HUDEP-2 (cell line): ENCODE data around the gene PLCB1.
A peak's percentile ranks its signal among the peaks of the same experiment; 100 is the strongest.
"Not testable (repeated sequence)": the region's sequence is repeated elsewhere in the genome, so short reads cannot be mapped to it uniquely, and the experiment has no call there.

Experiments
- DNase-seq, 76 experiments: peaks; one replicate each; lab custom pipeline; 2025; ENCODE audit not compliant: unreplicated experiment in 76 of 76; lab: John Stamatoyannopoulos, UW

The PLCB1 gene

GRCh38 chr20:8131598-8132483, at the start of gene PLCB1:
TSS of gene PLCB1 (plus strand) at chr20:8132266. CDS start at chr20:8132652, 386 bp downstream.
- peak in 35 of 76 experiments; percentile 1 to 54 (median 18) for DNase-seq

DNA sequence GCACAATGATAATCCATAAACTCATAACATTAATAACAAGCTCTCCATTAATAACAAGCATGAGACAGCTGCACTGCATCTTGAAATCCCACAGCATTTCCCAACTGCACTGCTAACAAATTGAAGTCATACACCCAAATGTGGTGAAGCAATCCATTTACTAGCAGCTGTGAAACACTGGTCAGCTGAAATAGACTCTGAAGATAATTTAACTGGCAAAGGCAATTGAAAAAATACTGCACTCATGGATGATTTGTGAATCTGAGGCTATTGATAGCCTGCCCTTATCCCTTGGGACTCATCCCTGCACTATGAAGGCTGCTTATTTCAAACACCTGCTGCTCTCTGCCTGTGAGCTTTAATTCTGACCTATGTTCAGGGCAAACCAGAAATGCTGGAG, 49.1 kb upstream of the PLCB1 start:
- DNase-seq, result no peak

DNA sequence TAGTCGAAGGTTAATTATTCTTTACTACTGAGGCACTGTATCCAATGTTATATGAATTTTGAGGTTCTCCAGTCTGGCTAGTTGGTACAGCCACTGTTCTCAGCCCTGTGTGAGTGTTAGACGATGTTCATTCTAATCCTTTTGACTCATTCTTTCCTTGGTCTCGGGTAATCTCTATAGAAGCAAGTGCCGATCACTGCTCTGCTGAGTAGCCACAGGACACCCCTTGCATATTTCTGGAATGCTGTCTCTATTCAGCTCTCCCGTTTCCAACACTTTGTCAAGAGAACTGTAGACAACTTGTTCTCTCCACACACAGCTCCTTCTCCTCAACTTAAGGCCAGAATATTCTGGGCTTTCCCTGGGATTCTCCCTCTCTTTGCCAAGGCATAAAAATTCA, 42.4 kb upstream of the PLCB1 start:
- DNase-seq, result no peak

GRCh38 chr20:8094415-8094818, 37.6 kb upstream of the PLCB1 start:
- no peak for DNase-seq

- no peak for DNase-seq
These were observed 37.2 kb upstream of the PLCB1 start for GRCh38 chr20:8094850-8095249.

DNA sequence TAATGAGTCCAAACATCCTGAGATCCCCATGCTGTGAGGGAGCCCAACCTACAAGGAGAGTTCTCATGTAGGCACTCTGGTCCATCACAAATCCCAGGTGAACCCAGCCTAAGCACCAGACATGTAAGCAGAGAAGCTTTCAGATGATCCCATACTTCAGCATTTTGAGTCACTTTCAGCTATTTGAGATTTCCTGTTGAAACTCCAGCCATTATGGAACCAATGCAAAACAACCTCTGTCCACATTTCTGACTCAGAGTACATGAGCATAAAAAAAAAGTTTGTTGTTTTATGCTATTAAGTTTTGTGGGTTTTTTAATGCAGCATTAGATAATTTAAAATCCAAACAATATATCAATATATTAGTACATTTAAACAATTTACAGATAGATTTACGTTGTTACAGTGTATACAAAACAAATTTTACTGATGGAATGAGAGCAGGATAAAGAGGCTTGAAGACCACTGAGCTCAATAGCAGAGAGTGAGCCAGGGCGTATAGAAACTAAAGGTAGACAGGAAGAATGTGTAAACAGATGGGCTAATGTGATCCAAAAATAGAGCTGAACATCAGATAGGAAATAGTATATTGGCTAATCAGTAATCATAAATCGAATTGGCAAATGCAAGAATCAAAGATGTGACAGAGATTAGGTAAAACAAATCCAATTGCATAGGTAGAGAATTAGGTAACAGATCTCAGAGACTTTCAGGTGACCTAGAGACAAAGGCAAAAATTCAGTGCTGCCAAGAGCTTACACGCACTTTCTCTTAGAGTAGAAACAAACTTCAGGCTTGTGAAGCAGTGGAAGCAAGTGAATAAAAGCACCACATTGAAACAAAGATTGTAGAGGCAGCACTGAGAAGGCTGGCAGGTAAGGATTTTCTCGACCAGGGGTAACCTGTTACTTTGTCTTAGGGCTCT, 36.2 kb upstream of the PLCB1 start:
- no peak for DNase-seq

GRCh38 chr20:8097307-8097706, 34.8 kb upstream of the PLCB1 start:
- no peak for DNase-seq

DNA sequence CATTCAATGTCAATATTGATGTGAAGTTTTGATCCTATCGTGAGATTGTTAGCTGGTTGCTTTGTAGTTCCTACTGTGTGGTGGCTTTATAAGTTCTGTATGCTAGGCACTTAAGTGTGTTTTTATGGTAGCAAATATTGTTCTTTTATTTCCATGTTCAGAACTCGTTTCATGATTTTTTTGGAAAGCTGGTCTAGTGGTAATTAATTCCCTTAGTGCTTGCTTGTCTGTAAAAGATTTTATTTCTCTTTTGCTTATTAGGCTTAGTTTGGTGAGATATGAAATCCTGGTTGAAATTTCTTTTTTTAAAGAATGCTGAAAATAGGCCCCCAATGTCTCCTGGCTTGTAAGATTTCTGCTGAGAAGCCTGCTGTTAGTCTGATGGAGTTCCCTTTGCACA, 27.8 kb upstream of the PLCB1 start:
- no peak for DNase-seq

DNA sequence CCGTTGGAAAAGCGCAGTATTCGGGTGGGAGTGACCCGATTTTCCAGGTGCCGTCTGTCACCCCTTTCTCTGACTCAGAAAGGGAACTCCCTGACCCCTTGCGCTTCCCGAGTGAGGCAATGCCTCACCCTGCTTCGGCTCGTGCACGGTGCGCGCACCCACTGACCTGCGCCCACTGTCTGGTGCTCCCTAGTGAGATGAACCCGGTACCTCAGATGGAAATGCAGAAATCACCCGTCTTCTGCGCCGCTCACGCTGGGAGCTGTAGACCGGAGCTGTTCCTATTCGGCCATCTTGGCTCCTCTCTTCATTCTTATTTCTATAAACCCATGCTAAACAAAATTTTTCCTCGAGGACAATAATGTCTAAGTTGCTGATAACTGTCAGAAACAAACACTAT, 17.5 kb upstream of the PLCB1 start:
- DNase-seq, result not testable (repeated sequence)

- DNase-seq, result no peak
These were observed 16.6 kb upstream of the PLCB1 start for GRCh38 chr20:8115436-8115835.

DNA sequence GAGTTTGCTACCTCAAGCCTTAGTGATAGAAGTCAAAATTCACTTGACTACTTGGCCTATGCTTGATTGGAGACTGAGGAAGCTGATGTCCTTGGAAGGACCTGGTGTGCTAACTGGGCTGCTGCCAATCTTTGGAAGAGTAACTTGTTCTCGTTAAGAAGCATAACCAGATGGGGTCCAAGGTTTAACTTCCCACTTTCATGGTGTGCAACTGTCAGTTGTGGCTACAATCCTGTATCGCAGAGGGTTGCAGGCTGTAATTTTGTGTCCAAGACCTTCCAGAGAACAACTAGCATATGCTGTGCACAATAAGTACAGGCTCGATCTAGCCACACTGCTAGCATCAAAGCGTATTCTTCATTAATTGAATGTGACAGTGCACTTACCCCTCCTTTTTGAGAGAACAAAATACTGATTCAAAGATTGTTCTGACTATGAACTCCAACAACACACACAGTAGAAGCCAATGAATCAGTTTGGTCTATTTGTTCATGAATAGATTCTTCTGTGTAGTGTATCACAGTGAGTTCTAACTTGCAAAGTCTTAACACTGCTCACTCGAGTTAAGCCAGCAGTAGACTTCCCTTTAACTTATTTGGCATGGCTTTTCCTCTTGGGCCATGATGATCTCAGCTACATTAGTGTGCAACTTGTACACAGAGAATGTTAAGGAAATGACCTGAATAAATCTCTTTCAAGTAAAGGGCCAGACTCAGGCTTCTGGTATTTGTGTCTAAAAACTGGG, 15.8 kb upstream of the PLCB1 start:
- DNase-seq, result no peak

DNA sequence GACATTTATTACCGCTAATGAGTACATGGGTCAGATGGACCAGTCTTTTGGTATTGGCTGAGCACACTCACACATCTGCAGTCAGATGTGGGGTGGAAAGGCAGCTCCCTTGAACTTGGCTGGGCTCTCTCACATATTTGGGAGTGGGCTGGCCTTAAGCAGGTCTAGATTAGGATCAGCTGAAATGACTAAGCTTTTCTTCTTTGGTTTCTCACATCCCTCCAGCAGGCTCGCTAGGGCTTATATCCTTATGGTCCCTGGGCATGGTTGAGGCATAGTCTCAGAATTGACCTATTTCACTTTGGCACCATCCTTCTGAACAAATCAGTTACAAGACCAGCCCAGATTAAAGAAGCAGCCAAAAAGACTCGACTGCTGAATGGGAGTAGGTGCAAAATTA, 14.4 kb upstream of the PLCB1 start:
- no peak for DNase-seq

DNA sequence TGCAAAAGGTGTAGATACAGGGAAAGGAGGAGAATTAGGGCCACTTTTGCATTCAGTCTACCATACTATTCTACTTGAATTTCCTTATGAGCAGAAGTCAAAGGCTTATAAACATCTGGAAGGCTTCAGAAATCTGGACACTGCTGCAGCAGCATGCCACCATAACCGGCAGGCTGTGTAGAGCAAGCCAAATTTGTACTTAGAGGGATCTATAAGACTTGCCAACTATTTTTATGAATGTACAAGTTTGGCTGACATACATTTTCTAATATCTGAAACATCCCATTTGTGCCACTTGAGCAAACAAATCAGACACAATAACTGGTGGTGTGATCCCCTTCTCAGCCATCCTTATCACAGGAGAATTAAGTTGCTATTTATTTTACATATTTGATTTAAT, 14.0 kb upstream of the PLCB1 start:
- DNase-seq, result no peak

DNA sequence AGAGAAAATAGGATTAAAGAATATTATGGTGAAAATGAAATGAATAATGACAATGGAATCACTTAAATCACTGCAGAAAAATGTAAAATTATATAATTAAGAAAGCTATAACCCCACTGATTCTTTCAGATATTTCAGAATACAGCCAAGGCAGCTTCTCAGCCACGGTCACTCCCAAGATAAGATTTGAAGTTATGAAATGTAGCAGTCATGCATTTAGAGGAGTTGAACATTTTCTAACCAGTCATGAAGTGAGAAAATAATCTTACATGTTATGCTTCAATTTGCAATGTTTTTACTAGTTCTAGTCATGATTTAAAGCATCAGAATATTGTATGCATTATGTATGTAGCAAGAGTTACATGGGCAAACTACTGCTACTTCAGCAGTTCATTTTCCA, 13.3 kb upstream of the PLCB1 start:
- DNase-seq, result no peak

GRCh38 chr20:8121666-8122065, 10.4 kb upstream of the PLCB1 start:
- no peak for DNase-seq

- DNase-seq, result no peak
These were observed 7.4 kb upstream of the PLCB1 start for GRCh38 chr20:8124639-8125038.

GRCh38 chr20:8126181-8126580, 5.9 kb upstream of the PLCB1 start:
- DNase-seq, result no peak

GRCh38 chr20:8126841-8127378, 5.2 kb upstream of the PLCB1 start:
- no peak for DNase-seq

DNA sequence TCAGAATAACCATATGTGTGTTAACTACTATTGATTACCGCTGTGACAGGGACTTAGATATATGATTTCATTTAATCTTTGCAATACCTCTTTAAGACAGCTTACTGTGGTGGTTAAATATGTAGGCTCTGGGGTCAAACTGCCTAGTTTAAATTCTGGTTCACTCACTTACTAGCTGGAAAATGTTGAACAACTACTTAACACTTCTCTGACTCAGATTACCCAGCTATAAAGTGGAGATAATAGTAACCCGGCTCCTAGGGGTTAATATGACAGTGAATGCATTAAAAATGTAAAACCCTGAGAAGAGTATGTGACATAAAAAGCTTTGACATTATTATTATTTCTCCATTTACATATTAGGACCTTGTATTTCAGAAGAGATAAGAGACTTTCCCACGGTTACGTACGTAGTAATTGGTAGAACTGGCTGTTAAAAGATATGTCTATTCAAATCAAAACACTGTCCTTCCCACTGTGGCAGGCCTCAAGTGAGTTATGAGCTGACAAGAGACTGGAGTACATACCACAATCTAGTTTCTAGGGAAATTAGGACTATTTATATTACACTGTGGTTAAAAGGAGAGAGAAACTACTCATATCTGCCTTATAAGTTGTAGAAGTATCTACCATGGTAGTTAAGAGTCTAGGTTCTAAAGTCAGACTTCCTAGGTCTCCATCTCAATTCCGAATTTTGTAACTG, 4.4 kb upstream of the PLCB1 start:
- DNase-seq, result no peak
